Tibial artery (tissue), 4 donors: Measurements from ENCODE around the gene FBXO47.

Experiments
- DNase-seq, 2 donors: peaks; one replicate each; pipeline ENCODE4 v3.0.0-alpha.2; 2019
- H3K27ac ChIP-seq, 2 donors: fragments of 200-600 bp; sonication (generic) in 1 of 2; 1 replicate in 1 of 2; 2 replicates in 1 of 2; pipeline ENCODE4 v1.5.1; 2018 to 2019; ENCODE audit warnings: mild to moderate bottlenecking in 1 of 2
- H3K27me3 ChIP-seq, 2 donors: fragments of 200-600 bp; sonication (generic) in 1 of 2; one replicate each; pipeline versions ENCODE4 v1.5.1 to v1.6.0; 2016 to 2019
- H3K36me3 ChIP-seq, 3 donors: fragments of 200-600 bp; sonication (generic) in 2 of 3; one replicate each; pipeline ENCODE4 v1.5.1; 2016 to 2019; ENCODE audit warnings: mild to moderate bottlenecking in 2 of 3
- H3K4me1 ChIP-seq, 4 donors: fragments of 200-600 bp; sonication (generic) in 2 of 4; 1 replicate in 3 of 4; 2 replicates in 1 of 4; pipeline ENCODE4 v1.5.1; 2016 to 2019
- H3K4me3 ChIP-seq, 2 donors: fragments of 200-600 bp; sonication (generic) in 1 of 2; 1 replicate in 1 of 2; 2 replicates in 1 of 2; pipeline ENCODE4 v1.5.1; 2018 to 2019; ENCODE audit warnings: mild to moderate bottlenecking in 2 of 2
- H3K9me3 ChIP-seq, 3 donors: fragments of 200-600 bp; sonication (generic) in 1 of 3; one replicate each; pipeline ENCODE4 v1.5.1; 2016 to 2019
- intact Hi-C: fragments of 100-400 bp; cut with DNase I; formaldehyde crosslinking; loops from one replicate; pipeline ENCODE4 v1.15.0; 2023; ENCODE audit warnings: low total_unique reads
- TF ChIP-seq, protein P1 (sequence below), 2 experiments: fragments of 200-600 bp in 1 of 2; fragments of 450-650 bp in 1 of 2; IDR thresholded peaks; one replicate each; pipeline ENCODE4 v1.5.1; 2017 to 2019; ENCODE audit warnings: antibody characterized with exemption in 2 of 2, mild to moderate bottlenecking in 1 of 2, moderate library complexity in 1 of 2

The FBXO47 gene

GRCh38 chr17:38900978-38901656 is 66.1 kb downstream of the FBXO47 start:
- H3K36me3 ChIP-seq = peaks cover 35 to 63% (median 40%) of the 10 kb centered on the region in 3 donors
- no peak overlapping the region for H3K4me3 ChIP-seq
- TF ChIP-seq, protein P1, sequence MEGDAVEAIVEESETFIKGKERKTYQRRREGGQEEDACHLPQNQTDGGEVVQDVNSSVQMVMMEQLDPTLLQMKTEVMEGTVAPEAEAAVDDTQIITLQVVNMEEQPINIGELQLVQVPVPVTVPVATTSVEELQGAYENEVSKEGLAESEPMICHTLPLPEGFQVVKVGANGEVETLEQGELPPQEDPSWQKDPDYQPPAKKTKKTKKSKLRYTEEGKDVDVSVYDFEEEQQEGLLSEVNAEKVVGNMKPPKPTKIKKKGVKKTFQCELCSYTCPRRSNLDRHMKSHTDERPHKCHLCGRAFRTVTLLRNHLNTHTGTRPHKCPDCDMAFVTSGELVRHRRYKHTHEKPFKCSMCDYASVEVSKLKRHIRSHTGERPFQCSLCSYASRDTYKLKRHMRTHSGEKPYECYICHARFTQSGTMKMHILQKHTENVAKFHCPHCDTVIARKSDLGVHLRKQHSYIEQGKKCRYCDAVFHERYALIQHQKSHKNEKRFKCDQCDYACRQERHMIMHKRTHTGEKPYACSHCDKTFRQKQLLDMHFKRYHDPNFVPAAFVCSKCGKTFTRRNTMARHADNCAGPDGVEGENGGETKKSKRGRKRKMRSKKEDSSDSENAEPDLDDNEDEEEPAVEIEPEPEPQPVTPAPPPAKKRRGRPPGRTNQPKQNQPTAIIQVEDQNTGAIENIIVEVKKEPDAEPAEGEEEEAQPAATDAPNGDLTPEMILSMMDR (IDR thresholded peaks at IDR 0.05) = no peak
- peaks cover 0 to 84% (median 62%) of the 10 kb centered on the region in 4 donors for H3K4me1 ChIP-seq
- H3K27me3 ChIP-seq = no peaks in the 10 kb centered on the region
- peak in 1 of 2 donors; percentile 57 for DNase-seq
- H3K9me3 ChIP-seq = no peaks in the 10 kb centered on the region
- intact Hi-C loops = no loop called here
- H3K27ac ChIP-seq = peak overlapping the region; percentile 67 to 77

DNA sequence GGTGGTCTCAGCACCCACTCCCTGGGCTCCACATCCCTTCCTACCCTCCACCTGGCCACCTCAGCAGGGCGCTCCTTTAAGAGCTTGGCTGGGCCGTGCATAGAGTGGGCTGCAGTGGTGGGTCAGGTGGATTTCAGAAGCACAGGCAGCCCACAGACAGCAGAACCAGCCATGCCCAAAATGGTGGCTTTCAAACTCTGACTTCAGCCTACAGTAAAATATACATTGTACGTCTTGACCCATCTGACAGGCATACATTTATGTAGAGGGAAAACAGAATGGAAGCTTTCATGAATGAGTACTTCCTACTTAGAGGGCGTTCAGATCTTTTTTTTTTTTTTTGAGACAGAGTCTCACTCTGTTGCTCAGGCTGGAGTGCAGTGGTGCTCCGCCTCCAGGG is 67.8 kb downstream of the FBXO47 start:
- H3K9me3 ChIP-seq = no peaks in the 10 kb centered on the region
- intact Hi-C loops = no loop called here
- no peak for DNase-seq
- no peaks in the 10 kb centered on the region for H3K27me3 ChIP-seq
- TF ChIP-seq, protein P1 (IDR thresholded peaks at IDR 0.05) = no peak
- peak overlapping the region; percentile 55 to 77 for H3K27ac ChIP-seq
- peaks cover 28 to 68% (median 31%) of the 10 kb centered on the region in 3 donors for H3K36me3 ChIP-seq
- peaks cover 0 to 94% (median 62%) of the 10 kb centered on the region in 4 donors for H3K4me1 ChIP-seq
- H3K4me3 ChIP-seq = no peak overlapping the region

GRCh38 chr17:38898812-38899348 is 68.3 kb downstream of the FBXO47 start:
- H3K36me3 ChIP-seq = peaks cover 24 to 73% (median 27%) of the 10 kb centered on the region in 3 donors
- DNase-seq = no peak
- peak overlapping the region; percentile 55 to 77 for H3K27ac ChIP-seq
- H3K27me3 ChIP-seq = no peaks in the 10 kb centered on the region
- peaks cover 0 to 99% (median 66%) of the 10 kb centered on the region in 4 donors for H3K4me1 ChIP-seq
- no peak overlapping the region for H3K4me3 ChIP-seq
- TF ChIP-seq, protein P1 (IDR thresholded peaks at IDR 0.05) = no peak
- no peaks in the 10 kb centered on the region for H3K9me3 ChIP-seq
- intact Hi-C loops = no loop called here

GRCh38 chr17:38898291-38898679 is 68.9 kb downstream of the FBXO47 start:
- intact Hi-C loops = no loop called here
- no peaks in the 10 kb centered on the region for H3K27me3 ChIP-seq
- H3K27ac ChIP-seq = peak overlapping the region; percentile 55 to 77
- DNase-seq = no peak
- H3K36me3 ChIP-seq = peaks cover 18 to 73% (median 22%) of the 10 kb centered on the region in 3 donors
- H3K4me1 ChIP-seq = peaks cover 0 to 100% (median 72%) of the 10 kb centered on the region in 4 donors
- TF ChIP-seq, protein P1 (IDR thresholded peaks at IDR 0.05) = no peak
- no peak overlapping the region for H3K4me3 ChIP-seq
- H3K9me3 ChIP-seq = no peaks in the 10 kb centered on the region

DNA sequence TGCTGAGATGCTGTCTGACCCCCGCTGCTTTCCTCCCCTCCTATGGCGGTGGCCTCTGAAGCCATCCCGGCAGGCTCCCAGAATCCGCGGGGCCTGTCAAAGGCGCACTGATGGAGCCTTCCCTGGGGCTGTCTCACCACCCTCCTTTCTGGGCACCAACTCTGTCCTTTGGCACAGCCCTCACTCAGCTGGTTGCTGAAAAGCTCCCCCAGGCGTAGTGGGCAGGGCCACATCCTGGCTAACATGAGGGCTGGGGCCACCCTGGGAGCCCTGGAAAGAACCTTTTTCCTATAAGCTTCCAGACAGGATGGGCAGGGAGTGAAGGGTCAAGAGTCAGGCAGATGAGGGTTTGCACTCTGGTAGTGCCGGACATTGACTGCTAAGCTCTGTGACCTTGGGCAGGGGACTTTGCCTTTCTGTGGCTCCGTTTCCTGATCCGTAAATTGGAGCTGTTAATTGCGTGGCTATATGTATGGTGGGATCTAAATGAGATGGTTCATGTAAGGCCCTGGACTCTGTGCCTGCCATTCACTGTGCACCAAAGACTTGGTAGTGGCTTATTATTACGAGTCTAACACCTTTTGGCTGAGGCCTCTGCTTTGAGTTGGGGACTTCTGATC is 69.4 kb downstream of the FBXO47 start:
- Histone ChIP-seq H3K4me1 (peaks cover 0 to 100% (median 75%) of the 10 kb centered on the region in 4 donors), H3K9me3 (no peaks in the 10 kb centered on the region), H3K27ac (peak overlapping the region; percentile 55 to 77), H3K27me3 (no peaks in the 10 kb centered on the region), H3K36me3 (peaks cover 14 to 73% (median 26%) of the 10 kb centered on the region in 3 donors), H3K4me3 (no peak overlapping the region)
- TF ChIP-seq, protein P1 (IDR thresholded peaks at IDR 0.05) = no peak
- intact Hi-C loops = no loop called here
- no peak for DNase-seq
